ENCODE data around the gene NUP62CL. TPM values are rescaled to one million over a fixed set of nuclear protein-coding genes. Genes with fewer than 3 reads are reported as not detected.

Gene NUP62CL
- total and polyA plus RNA-seq, 2 donors from 2014 or later, result 9.2 to 9.8 TPM

GRCh38 chrX:107197319-107197718 lies 8.9 kb downstream of the NUP62CL start:
- intact Hi-C loops (cut with DNase I), result no loop called here
- no peak for DNase-seq
- no peak for FAIRE-seq
- Histone ChIP-seq H3K36me3 (ENCODE audit: control insufficient read depth in 2 of 3, insufficient read depth in 3 of 3, low read length in 3 of 3) (no peaks in the 10 kb centered on the region), H3K9ac (ENCODE audit: low read length in 3 of 3) (no peak overlapping the region), H3K4me3 (ENCODE audit: low read length in 3 of 3) (no peak overlapping the region), H3K4me1 (ENCODE audit: control insufficient read depth in 2 of 3, insufficient read depth in 2 of 3, low read depth in 1 of 3, low read length in 3 of 3) (no peaks in the 10 kb centered on the region), H3K9me3 (ENCODE audit: control insufficient read depth in 2 of 3, insufficient read depth in 1 of 3, low read length in 3 of 3) (no peaks in the 10 kb centered on the region), H3K27me3 (ENCODE audit: control insufficient read depth, insufficient read depth, low read length) (peaks cover 2% of the 10 kb centered on the region), H3K27ac (ENCODE audit: low read depth in 2 of 2, low read length in 2 of 2) (no peak overlapping the region)
- TF ChIP-seq CTCF (IDR thresholded peaks at IDR 0.05; ENCODE audit: borderline replicate concordance, extremely low read depth, insufficient read depth), result no peak

- FAIRE-seq, result no peak
- intact Hi-C loops (cut with DNase I), result no loop called here
Observed at GRCh38 chrX:107171369-107172102, 34.7 kb downstream of the NUP62CL start.

GRCh38 chrX:107168712-107169111 lies 37.5 kb downstream of the NUP62CL start:
- Histone ChIP-seq H3K27me3 (ENCODE audit: control insufficient read depth, insufficient read depth, low read length) (no peaks in the 10 kb centered on the region), H3K27ac (ENCODE audit: low read depth in 2 of 2, low read length in 2 of 2) (no peak overlapping the region), H3K4me3 (ENCODE audit: low read length in 3 of 3) (no peak overlapping the region), H3K36me3 (ENCODE audit: control insufficient read depth in 2 of 3, insufficient read depth in 3 of 3, low read length in 3 of 3) (no peaks in the 10 kb centered on the region), H3K9ac (ENCODE audit: low read length in 3 of 3) (no peak overlapping the region), H3K9me3 (ENCODE audit: control insufficient read depth in 2 of 3, insufficient read depth in 1 of 3, low read length in 3 of 3) (no peaks in the 10 kb centered on the region), H3K4me1 (ENCODE audit: control insufficient read depth in 2 of 3, insufficient read depth in 2 of 3, low read depth in 1 of 3, low read length in 3 of 3) (no peaks in the 10 kb centered on the region)
- intact Hi-C loops (cut with DNase I), result no loop called here
- FAIRE-seq, result no peak
- TF ChIP-seq CTCF (IDR thresholded peaks at IDR 0.05; ENCODE audit: borderline replicate concordance, extremely low read depth, insufficient read depth), result no peak
- no peak for DNase-seq

More at GRCh38 chrX:107171369-107172102, 34.7 kb downstream of the NUP62CL start:
- H3K9ac ChIP-seq (ENCODE audit: low read length in 3 of 3), result no peak overlapping the region
- no peaks in the 10 kb centered on the region for H3K4me1 ChIP-seq (ENCODE audit: control insufficient read depth in 2 of 3, insufficient read depth in 2 of 3, low read depth in 1 of 3, low read length in 3 of 3)
- H3K27me3 ChIP-seq (ENCODE audit: control insufficient read depth, insufficient read depth, low read length), result no peaks in the 10 kb centered on the region
- no peaks in the 10 kb centered on the region for H3K36me3 ChIP-seq (ENCODE audit: control insufficient read depth in 2 of 3, insufficient read depth in 3 of 3, low read length in 3 of 3)
- DNase-seq, result no peak
- TF ChIP-seq CTCF (IDR thresholded peaks at IDR 0.05; ENCODE audit: borderline replicate concordance, extremely low read depth, insufficient read depth), result no peak
- H3K9me3 ChIP-seq (ENCODE audit: control insufficient read depth in 2 of 3, insufficient read depth in 1 of 3, low read length in 3 of 3), result no peaks in the 10 kb centered on the region
- no peak overlapping the region for H3K27ac ChIP-seq (ENCODE audit: low read depth in 2 of 2, low read length in 2 of 2)
- no peak overlapping the region for H3K4me3 ChIP-seq (ENCODE audit: low read length in 3 of 3)
